HEK293T (cell line): ENCODE measurements around the gene DIAPH1.

Source experiments
- BHLHE40 ChIP-seq: fragments of 450-650 bp; IDR thresholded peaks from 2 replicates; pipeline ENCODE4 v1.6.1; 2016; ENCODE audit warnings: mild to moderate bottlenecking, moderate library complexity, borderline replicate concordance
- CTBP1 ChIP-seq: fragments of 450-650 bp; IDR thresholded peaks from 2 replicates; pipeline ENCODE4 v1.6.1; 2016; ENCODE audit warnings: borderline replicate concordance
- ELF4 ChIP-seq: fragments of 450-650 bp; IDR thresholded peaks from 2 replicates; pipeline ENCODE4 v1.6.1; 2017; ENCODE audit warnings: antibody characterized with exemption
- FOXA1 ChIP-seq: fragments of 450-650 bp; IDR thresholded peaks from 2 replicates; pipeline ENCODE4 v1.6.1; 2016; ENCODE audit warnings: mild to moderate bottlenecking
- FOXK2 ChIP-seq: fragments of 450-650 bp; IDR thresholded peaks from 2 replicates; pipeline ENCODE4 v1.6.1; 2016; ENCODE audit warnings: mild to moderate bottlenecking
- FOXM1 ChIP-seq: fragments of 450-650 bp; IDR thresholded peaks from 2 replicates; pipeline ENCODE4 v1.6.1; 2017; ENCODE audit warnings: mild to moderate bottlenecking, borderline replicate concordance
- HDGF ChIP-seq: fragments of 450-650 bp; IDR thresholded peaks from 2 replicates; pipeline ENCODE4 v1.6.1; 2017; ENCODE audit warnings: antibody characterized with exemption, borderline replicate concordance
- L3MBTL2 ChIP-seq: fragments of 450-650 bp; conservative IDR thresholded peaks from 2 replicates; pipeline ENCODE4 v1.6.1; 2016; ENCODE audit warnings: mild to moderate bottlenecking
- PKNOX1 ChIP-seq: fragments of 450-650 bp; IDR thresholded peaks from 2 replicates; pipeline ENCODE4 v1.6.1; 2016
- SP1 ChIP-seq: fragments of 450-650 bp; IDR thresholded peaks from 2 replicates; pipeline ENCODE4 v1.6.1; 2017
- SUZ12 ChIP-seq: fragments of 450-650 bp; IDR thresholded peaks from 2 replicates; pipeline ENCODE4 v1.6.1; 2016; ENCODE audit warnings: mild to moderate bottlenecking
- TARDBP ChIP-seq: fragments of 450-650 bp; IDR thresholded peaks from 2 replicates; pipeline ENCODE4 v1.6.1; 2016

- TF ChIP-seq ELF4 (no peak), PKNOX1 (no peak), FOXK2 (no peak), BHLHE40 (no peak), FOXA1 (no peak), L3MBTL2 (no peak), TARDBP (no peak), FOXM1 (no peak), SP1 (no peak), HDGF (no peak), SUZ12 (no peak), CTBP1 (no peak)
Observed at GRCh38 chr5:141517880-141518617, 100.8 kb downstream of the DIAPH1 start.
